HepG2 (cell line): ENCODE measurements around the gene AK6. TPM values are rescaled to one million over a fixed set of nuclear protein-coding genes. Genes with fewer than 3 reads are reported as not detected.
A peak's percentile ranks its signal among the peaks of the same experiment; 100 is the strongest.

Experiments used
- CHD2 ChIP-seq: IDR thresholded peaks from 2 replicates; pipeline ENCODE4 v1.6.1; 2011; ENCODE audit warnings: low read depth, low read length, improper control_type of control experiment
- CREM ChIP-seq, 2 experiments: sonication (generic) in 1 of 2; formaldehyde crosslinking in 1 of 2; IDR thresholded peaks; 2 replicates each; pipeline versions ENCODE4 v1.4.0 to v1.6.1; 2016 to 2020; ENCODE audit warnings: antibody characterized with exemption in 1 of 2, mild to moderate bottlenecking in 1 of 2, missing genetic modification reagents in 1 of 2
- KAT2B ChIP-seq: fragments of 150-350 bp; IDR thresholded peaks from 2 replicates; pipeline ENCODE4 v1.6.1; 2014; ENCODE audit warnings: low read depth, low read length, borderline replicate concordance
- MAZ ChIP-seq, 2 experiments: sonication (generic) in 1 of 2; formaldehyde crosslinking in 1 of 2; IDR thresholded peaks; 2 replicates each; pipeline versions ENCODE4 v1.5.0 to v1.6.1; 2012 to 2020; ENCODE audit warnings: low read depth in 2 of 2, mild to moderate bottlenecking in 2 of 2, borderline replicate concordance in 1 of 2, improper control_type of control experiment in 1 of 2, low read length in 1 of 2, missing genetic modification reagents in 1 of 2, moderate library complexity in 1 of 2
- POLR2G ChIP-seq: fragments of 200-400 bp; formaldehyde crosslinking; IDR thresholded peaks from 2 replicates; pipeline ENCODE4 v1.6.1; 2018; ENCODE audit warnings: mild to moderate bottlenecking, low read depth, low read length, moderate library complexity
- TOPORS ChIP-seq: sonication (generic); formaldehyde crosslinking; IDR thresholded peaks from 2 replicates; pipeline ENCODE4 v1.8.0; 2023; ENCODE audit warnings: mild to moderate bottlenecking, missing genetic modification reagents
- ZFX ChIP-seq: sonication (generic); formaldehyde crosslinking; IDR thresholded peaks from 2 replicates; pipeline ENCODE4 v1.4.0; 2020; ENCODE audit warnings: mild to moderate bottlenecking, low read depth, missing genetic modification reagents, moderate library complexity
- ZNF121 ChIP-seq: sonication (generic); formaldehyde crosslinking; IDR thresholded peaks from 2 replicates; pipeline ENCODE4 v1.5.0; 2020; ENCODE audit warnings: mild to moderate bottlenecking, missing genetic modification reagents
- ZNF234 ChIP-seq: sonication (generic); formaldehyde crosslinking; conservative IDR thresholded peaks from 2 replicates; pipeline ENCODE4 v1.5.1; 2020; ENCODE audit warnings: mild to moderate bottlenecking, missing genetic modification reagents
- ZNF24 ChIP-seq: fragments of 450-650 bp; IDR thresholded peaks from 2 replicates; pipeline ENCODE4 v1.6.1; 2017; ENCODE audit warnings: antibody characterized with exemption, mild to moderate bottlenecking
- ZNF292 ChIP-seq: sonication (generic); formaldehyde crosslinking; IDR thresholded peaks from 2 replicates; pipeline ENCODE4 v1.8.1; 2022; ENCODE audit warnings: mild to moderate bottlenecking, low read depth, missing genetic modification reagents, borderline replicate concordance
- ZNF543 ChIP-seq: sonication (generic); formaldehyde crosslinking; IDR thresholded peaks from 2 replicates; pipeline ENCODE4 v1.4.0; 2020; ENCODE audit warnings: mild to moderate bottlenecking, missing genetic modification reagents
- ZSCAN9 ChIP-seq: IDR thresholded peaks from 2 replicates; pipeline ENCODE4 v1.6.1; 2016; ENCODE audit warnings: borderline replicate concordance
- polyA plus RNA-seq, 8 experiments: library from polyadenylated mRNA; depleted of rRNA in 3 of 8; stranded (reverse) in 7 of 8; unstranded in 1 of 8; fragments of >200 nt; fragmentation: Illumina TruSeq in 4 of 8; extraction: Trizol in 4 of 8; gene quantifications; 2 replicates each; pipeline versions ENCODE4 v1.2.1 to v1.2.3, GENCODE V29; 2011 to 2016; ENCODE audit warnings: low read depth in 4 of 8, missing spikeins in 1 of 8, mixed read lengths in 1 of 8; ENCODE audit not compliant: insufficient read depth in 1 of 8
- total RNA-seq, 5 experiments: library from RNA; depleted of rRNA; stranded (reverse); fragments of >200 nt; fragmentation: Illumina TruSeq; extraction: Trizol; gene quantifications; 2 replicates each; pipeline ENCODE4 v1.2.3, GENCODE V29; 2016; ENCODE audit warnings: low read depth in 1 of 5
- TF ChIP-seq, protein P1 (sequence below): sonication (generic); formaldehyde crosslinking; IDR thresholded peaks from 2 replicates; pipeline ENCODE4 v1.8.0; 2022; ENCODE audit warnings: mild to moderate bottlenecking, missing genetic modification reagents
- TF ChIP-seq, protein P2 (sequence below): sonication (generic); formaldehyde crosslinking; IDR thresholded peaks from 2 replicates; pipeline ENCODE4 v1.4.0; 2020; ENCODE audit warnings: low read depth, missing genetic modification reagents
- TF ChIP-seq, protein P3 (sequence below): sonication (generic); formaldehyde crosslinking; IDR thresholded peaks from 2 replicates; pipeline ENCODE4 v1.8.1; 2023; ENCODE audit warnings: missing genetic modification reagents, inconsistent platforms, borderline replicate concordance
- TF ChIP-seq, protein P4 (sequence below): sonication (generic); formaldehyde crosslinking; IDR thresholded peaks from 2 replicates; pipeline ENCODE4 v1.8.1; 2023; ENCODE audit warnings: mild to moderate bottlenecking, missing genetic modification reagents
- TF ChIP-seq, protein P5 (sequence below): sonication (generic); formaldehyde crosslinking; conservative IDR thresholded peaks from 2 replicates; pipeline ENCODE4 v1.8.1; 2023; ENCODE audit warnings: missing genetic modification reagents

The AK6 gene
- total and polyA plus RNA-seq, 2 of the 13 experiments (the other 11 are each of a cell fraction or from before 2014, with no cell fraction given): 31.1 to 77.2 TPM

DNA sequence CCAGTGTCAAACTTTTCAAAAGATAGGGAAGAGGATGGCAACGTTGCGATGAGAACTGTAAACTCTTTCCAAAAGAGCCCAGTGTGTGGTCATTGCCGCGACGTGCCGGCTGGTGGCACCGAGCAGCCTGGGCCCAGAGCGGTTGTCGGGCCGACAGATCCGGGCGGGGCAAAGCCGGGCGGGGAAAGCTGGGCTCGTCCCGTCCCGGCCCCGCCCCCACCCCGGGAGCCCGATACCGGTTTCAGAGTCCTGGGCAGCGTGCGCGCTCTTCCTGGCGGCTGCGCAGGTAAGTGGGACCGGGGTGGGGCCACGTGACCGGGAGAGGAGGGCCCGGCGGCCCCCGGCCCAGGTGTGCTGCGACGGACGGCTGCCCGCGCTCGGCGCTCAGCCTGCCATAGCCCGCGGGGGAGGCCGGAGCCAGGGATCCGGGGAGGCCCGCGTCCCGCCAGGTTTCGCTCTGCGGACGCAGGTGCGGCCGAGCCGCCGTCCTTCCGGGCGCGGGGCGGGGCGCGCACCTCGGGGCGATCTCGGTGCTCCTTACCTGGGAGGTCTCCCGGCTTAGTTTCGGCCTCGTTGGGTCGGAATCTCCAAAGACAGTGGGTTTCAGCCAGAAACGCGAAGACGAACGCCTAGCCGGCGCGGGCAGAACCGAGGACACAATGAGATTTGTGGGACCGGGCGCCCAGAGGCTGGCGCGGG lies 45.7 kb upstream of the AK6 start, which contains the start of gene MARVELD2 (continued):
- TF ChIP-seq ZNF543 (CRISPR knock-in tag) (no peak), ZSCAN9 (CRISPR knock-in tag) (0 out of 2 replicates have a peak, but pooled peaks have one; percentile 50), TOPORS (CRISPR knock-in tag) (peak; percentile 94), ZNF24 (no peak), CREM (IDR thresholded peaks at IDR 0.05) (no peak), CREM (CRISPR knock-in tag; IDR thresholded peaks at IDR 0.05) (no peak), ZNF121 (CRISPR knock-in tag) (peak; percentile 80), KAT2B (no peak), CHD2 (no peak), ZNF234 (CRISPR knock-in tag) (no peak), ZFX (CRISPR knock-in tag) (peak; percentile 78), ZNF292 (CRISPR knock-in tag) (no peak), POLR2G (peak; percentile 78), MAZ (IDR thresholded peaks at IDR 0.05; ENCODE audit: borderline replicate concordance, low read depth, low read length) (peak; percentile 29; the same call in 1 of the 2 replicates), MAZ (CRISPR knock-in tag; IDR thresholded peaks at IDR 0.05; ENCODE audit: low read depth) (peak; percentile 88)
- TF ChIP-seq, protein P1, sequence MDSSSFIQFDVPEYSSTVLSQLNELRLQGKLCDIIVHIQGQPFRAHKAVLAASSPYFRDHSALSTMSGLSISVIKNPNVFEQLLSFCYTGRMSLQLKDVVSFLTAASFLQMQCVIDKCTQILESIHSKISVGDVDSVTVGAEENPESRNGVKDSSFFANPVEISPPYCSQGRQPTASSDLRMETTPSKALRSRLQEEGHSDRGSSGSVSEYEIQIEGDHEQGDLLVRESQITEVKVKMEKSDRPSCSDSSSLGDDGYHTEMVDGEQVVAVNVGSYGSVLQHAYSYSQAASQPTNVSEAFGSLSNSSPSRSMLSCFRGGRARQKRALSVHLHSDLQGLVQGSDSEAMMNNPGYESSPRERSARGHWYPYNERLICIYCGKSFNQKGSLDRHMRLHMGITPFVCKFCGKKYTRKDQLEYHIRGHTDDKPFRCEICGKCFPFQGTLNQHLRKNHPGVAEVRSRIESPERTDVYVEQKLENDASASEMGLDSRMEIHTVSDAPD (CRISPR knock-in tag): 0 out of 2 replicates have a peak, but pooled peaks have one; percentile 25
- TF ChIP-seq, protein P2, sequence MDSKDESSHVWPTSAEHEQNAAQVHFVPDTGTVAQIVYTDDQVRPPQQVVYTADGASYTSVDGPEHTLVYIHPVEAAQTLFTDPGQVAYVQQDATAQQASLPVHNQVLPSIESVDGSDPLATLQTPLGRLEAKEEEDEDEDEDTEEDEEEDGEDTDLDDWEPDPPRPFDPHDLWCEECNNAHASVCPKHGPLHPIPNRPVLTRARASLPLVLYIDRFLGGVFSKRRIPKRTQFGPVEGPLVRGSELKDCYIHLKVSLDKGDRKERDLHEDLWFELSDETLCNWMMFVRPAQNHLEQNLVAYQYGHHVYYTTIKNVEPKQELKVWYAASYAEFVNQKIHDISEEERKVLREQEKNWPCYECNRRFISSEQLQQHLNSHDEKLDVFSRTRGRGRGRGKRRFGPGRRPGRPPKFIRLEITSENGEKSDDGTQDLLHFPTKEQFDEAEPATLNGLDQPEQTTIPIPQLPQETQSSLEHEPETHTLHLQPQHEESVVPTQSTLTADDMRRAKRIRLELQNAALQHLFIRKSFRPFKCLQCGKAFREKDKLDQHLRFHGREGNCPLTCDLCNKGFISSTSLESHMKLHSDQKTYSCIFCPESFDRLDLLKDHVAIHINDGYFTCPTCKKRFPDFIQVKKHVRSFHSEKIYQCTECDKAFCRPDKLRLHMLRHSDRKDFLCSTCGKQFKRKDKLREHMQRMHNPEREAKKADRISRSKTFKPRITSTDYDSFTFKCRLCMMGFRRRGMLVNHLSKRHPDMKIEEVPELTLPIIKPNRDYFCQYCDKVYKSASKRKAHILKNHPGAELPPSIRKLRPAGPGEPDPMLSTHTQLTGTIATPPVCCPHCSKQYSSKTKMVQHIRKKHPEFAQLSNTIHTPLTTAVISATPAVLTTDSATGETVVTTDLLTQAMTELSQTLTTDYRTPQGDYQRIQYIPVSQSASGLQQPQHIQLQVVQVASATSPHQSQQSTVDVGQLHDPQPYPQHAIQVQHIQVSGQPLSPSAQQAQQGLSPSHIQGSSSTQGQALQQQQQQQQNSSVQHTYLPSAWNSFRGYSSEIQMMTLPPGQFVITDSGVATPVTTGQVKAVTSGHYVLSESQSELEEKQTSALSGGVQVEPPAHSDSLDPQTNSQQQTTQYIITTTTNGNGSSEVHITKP (CRISPR knock-in tag): peak; percentile 56; the same call in 1 of the 2 replicates
- TF ChIP-seq, protein P3, sequence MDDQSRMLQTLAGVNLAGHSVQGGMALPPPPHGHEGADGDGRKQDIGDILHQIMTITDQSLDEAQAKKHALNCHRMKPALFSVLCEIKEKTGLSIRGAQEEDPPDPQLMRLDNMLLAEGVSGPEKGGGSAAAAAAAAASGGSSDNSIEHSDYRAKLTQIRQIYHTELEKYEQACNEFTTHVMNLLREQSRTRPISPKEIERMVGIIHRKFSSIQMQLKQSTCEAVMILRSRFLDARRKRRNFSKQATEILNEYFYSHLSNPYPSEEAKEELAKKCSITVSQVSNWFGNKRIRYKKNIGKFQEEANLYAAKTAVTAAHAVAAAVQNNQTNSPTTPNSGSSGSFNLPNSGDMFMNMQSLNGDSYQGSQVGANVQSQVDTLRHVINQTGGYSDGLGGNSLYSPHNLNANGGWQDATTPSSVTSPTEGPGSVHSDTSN (CRISPR knock-in tag): peak; percentile 81; the same call in 1 of the 2 replicates
- TF ChIP-seq, protein P4, sequence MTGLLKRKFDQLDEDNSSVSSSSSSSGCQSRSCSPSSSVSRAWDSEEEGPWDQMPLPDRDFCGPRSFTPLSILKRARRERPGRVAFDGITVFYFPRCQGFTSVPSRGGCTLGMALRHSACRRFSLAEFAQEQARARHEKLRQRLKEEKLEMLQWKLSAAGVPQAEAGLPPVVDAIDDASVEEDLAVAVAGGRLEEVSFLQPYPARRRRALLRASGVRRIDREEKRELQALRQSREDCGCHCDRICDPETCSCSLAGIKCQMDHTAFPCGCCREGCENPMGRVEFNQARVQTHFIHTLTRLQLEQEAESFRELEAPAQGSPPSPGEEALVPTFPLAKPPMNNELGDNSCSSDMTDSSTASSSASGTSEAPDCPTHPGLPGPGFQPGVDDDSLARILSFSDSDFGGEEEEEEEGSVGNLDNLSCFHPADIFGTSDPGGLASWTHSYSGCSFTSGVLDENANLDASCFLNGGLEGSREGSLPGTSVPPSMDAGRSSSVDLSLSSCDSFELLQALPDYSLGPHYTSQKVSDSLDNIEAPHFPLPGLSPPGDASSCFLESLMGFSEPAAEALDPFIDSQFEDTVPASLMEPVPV (CRISPR knock-in tag): peak; percentile 88; the same call in 1 of the 2 replicates
- TF ChIP-seq, protein P5, sequence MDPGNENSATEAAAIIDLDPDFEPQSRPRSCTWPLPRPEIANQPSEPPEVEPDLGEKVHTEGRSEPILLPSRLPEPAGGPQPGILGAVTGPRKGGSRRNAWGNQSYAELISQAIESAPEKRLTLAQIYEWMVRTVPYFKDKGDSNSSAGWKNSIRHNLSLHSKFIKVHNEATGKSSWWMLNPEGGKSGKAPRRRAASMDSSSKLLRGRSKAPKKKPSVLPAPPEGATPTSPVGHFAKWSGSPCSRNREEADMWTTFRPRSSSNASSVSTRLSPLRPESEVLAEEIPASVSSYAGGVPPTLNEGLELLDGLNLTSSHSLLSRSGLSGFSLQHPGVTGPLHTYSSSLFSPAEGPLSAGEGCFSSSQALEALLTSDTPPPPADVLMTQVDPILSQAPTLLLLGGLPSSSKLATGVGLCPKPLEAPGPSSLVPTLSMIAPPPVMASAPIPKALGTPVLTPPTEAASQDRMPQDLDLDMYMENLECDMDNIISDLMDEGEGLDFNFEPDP: 0 out of 2 replicates have a peak, but pooled peaks have one; percentile 65
